PFSK-1 (cell line): Measurements from ENCODE around the gene BRK1.

ENCODE experiments used
- POLR2AphosphoS5 ChIP-seq: IDR thresholded peaks from 2 replicates; pipeline ENCODE4 v1.6.1; 2012; ENCODE audit warnings: low read depth, mild to moderate bottlenecking, control low read depth, low read length, moderate library complexity
- TF ChIP-seq, protein P1 (sequence below), 2 experiments: IDR thresholded peaks; 2 replicates each; pipeline versions ENCODE4 v1.6.1 to v1.8.0; 2011 to 2012; ENCODE audit warnings: low read depth in 2 of 2, low read length in 2 of 2, control low read depth in 1 of 2, inconsistent platforms in 1 of 2, mild to moderate bottlenecking in 1 of 2, moderate library complexity in 1 of 2; ENCODE audit not compliant: insufficient read depth in 1 of 2

GRCh38 chr3:10155658-10156057 is 40.2 kb downstream of the BRK1 start:
- TF ChIP-seq POLR2AphosphoS5, result no peak
- TF ChIP-seq, protein P1, sequence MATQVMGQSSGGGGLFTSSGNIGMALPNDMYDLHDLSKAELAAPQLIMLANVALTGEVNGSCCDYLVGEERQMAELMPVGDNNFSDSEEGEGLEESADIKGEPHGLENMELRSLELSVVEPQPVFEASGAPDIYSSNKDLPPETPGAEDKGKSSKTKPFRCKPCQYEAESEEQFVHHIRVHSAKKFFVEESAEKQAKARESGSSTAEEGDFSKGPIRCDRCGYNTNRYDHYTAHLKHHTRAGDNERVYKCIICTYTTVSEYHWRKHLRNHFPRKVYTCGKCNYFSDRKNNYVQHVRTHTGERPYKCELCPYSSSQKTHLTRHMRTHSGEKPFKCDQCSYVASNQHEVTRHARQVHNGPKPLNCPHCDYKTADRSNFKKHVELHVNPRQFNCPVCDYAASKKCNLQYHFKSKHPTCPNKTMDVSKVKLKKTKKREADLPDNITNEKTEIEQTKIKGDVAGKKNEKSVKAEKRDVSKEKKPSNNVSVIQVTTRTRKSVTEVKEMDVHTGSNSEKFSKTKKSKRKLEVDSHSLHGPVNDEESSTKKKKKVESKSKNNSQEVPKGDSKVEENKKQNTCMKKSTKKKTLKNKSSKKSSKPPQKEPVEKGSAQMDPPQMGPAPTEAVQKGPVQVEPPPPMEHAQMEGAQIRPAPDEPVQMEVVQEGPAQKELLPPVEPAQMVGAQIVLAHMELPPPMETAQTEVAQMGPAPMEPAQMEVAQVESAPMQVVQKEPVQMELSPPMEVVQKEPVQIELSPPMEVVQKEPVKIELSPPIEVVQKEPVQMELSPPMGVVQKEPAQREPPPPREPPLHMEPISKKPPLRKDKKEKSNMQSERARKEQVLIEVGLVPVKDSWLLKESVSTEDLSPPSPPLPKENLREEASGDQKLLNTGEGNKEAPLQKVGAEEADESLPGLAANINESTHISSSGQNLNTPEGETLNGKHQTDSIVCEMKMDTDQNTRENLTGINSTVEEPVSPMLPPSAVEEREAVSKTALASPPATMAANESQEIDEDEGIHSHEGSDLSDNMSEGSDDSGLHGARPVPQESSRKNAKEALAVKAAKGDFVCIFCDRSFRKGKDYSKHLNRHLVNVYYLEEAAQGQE (IDR thresholded peaks at IDR 0.05; ENCODE audit: insufficient read depth in 1 of 2, low read depth in 2 of 2, low read length in 2 of 2), result no peak
